ENCODE results near the gene NADK. TPM values are rescaled to one million over a fixed set of nuclear protein-coding genes. Genes with fewer than 3 reads are reported as not detected.
A peak's percentile ranks its signal among the peaks of the same experiment; 100 is the strongest.
"Not testable (repeated sequence)": the region's sequence is repeated elsewhere in the genome, so short reads cannot be mapped to it uniquely, and the experiment has no call there.

NADK gene
- total RNA-seq, 1 experiment from 2014 or later: 86.2 TPM

DNA sequence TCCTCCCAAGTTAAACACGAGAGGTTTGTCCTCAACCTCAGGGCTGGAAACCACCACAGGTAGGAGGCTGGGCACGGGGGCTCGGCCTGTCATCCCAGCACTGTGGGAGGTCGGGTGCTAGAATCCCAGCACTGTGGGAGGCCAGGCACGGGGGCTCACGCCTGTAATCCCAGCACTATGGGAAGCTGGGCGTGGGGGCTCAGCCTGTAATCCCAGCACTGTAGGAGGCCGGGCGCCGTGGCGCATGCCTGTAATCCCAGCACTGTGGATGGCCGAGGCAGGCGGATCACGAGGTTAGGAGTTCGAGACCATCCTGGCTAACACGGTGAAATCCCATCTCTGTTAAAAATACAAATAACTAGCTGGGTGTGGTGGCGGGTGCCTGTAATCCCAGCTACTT, 47.4 kb downstream of the NADK start:
- intact Hi-C loops (cut with micrococcal nuclease; ENCODE audit: unreplicated experiment): no loop called here
- TF ChIP-seq, protein P1, sequence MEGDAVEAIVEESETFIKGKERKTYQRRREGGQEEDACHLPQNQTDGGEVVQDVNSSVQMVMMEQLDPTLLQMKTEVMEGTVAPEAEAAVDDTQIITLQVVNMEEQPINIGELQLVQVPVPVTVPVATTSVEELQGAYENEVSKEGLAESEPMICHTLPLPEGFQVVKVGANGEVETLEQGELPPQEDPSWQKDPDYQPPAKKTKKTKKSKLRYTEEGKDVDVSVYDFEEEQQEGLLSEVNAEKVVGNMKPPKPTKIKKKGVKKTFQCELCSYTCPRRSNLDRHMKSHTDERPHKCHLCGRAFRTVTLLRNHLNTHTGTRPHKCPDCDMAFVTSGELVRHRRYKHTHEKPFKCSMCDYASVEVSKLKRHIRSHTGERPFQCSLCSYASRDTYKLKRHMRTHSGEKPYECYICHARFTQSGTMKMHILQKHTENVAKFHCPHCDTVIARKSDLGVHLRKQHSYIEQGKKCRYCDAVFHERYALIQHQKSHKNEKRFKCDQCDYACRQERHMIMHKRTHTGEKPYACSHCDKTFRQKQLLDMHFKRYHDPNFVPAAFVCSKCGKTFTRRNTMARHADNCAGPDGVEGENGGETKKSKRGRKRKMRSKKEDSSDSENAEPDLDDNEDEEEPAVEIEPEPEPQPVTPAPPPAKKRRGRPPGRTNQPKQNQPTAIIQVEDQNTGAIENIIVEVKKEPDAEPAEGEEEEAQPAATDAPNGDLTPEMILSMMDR (conservative IDR thresholded peaks at IDR 0.05; ENCODE audit: low read depth, low read length): no peak
- TF ChIP-seq EZH2 (IDR thresholded peaks at IDR 0.05; ENCODE audit: borderline replicate concordance, low read depth, low read length, poor library complexity, severe bottlenecking): no peak
- Histone ChIP-seq H3K27me3 (replicated peaks; ENCODE audit: insufficient read depth, low read depth, low read length, poor library complexity) (no peaks in the 10 kb centered on the region), H3K9me3 (ENCODE audit: low read depth, low read length, poor library complexity, severe bottlenecking) (no peaks in the 10 kb centered on the region), H3K27ac (ENCODE audit: low read depth, low read length, poor library complexity, severe bottlenecking) (no peak overlapping the region), H3K4me3 (ENCODE audit: low read depth, low read length, poor library complexity, severe bottlenecking) (no peak overlapping the region), H3K36me3 (ENCODE audit: insufficient read depth, low read length, poor library complexity, severe bottlenecking) (peaks cover 16% of the 10 kb centered on the region), H3K4me1 (ENCODE audit: insufficient read depth, low read length, poor library complexity, severe bottlenecking) (no peaks in the 10 kb centered on the region)
- POLR2A ChIA-PET (ENCODE audit: low non-redundant PET): no interaction called here
- BruUV-seq (replicated peaks): no TSS peak
- no peak for DNase-seq (ENCODE audit: low spot score)
- CTCF ChIA-PET: no interaction called here

DNA sequence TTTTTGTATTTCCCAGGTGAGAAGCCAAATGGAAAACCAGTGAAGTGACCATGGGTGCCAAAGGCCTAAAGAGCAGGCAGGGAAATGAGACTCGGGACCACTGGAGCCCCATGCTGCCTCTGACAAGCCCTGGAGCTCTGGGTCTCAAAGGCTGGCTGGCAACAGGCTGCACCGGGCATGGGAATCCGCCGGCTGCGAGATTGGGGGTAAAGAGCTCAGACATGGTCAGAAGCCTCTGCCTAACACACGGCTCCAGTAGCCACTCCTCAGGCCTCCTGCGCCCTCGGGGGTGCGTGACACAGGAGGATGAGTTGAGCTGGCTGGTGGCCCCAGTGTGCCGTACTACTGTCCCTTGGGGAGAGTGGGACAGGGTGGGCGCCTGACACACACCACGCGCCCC, 48.0 kb downstream of the NADK start:
- BruUV-seq (replicated peaks); POLR2A ChIA-PET (ENCODE audit: low non-redundant PET): not testable (repeated sequence)

DNA sequence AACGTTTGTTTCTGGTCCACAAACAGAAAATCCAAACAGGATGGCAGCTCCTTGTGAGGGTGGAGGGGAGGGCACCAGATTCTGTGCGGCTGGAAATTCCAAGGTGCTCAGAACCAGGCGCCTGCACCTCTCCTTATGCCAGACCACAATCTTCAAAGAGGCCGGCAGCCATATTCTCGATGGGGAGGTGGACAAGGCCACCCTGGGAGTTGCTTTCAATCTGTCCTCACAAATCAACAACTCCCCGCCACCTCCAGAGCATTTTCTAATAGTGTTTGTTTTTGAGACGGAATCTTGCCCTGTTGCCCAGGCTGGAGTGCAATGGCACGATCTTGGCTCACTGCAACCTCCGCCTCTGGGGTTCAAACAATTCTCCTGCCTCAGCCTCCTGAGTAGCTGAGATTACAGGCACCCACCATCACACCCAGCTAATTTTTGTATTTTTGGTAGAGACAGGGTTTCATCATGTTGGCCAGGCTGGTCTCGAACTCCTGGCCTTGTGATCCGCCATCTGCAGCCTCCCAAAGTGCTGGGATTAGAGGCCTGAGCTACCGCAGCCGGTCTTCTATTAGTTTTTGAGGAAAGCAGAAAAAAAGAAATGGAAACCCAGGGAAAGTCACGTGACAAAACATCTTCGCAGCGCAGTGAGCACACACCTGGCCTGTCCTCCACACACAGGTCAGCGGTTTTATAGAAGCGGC, 49.0 kb downstream of the NADK start:
- DNase-seq (ENCODE audit: low spot score); H3K27ac ChIP-seq (ENCODE audit: low read depth, low read length, poor library complexity, severe bottlenecking); H3K9me3 ChIP-seq (ENCODE audit: low read depth, low read length, poor library complexity, severe bottlenecking); intact Hi-C loops (cut with micrococcal nuclease; ENCODE audit: unreplicated experiment); H3K4me1 ChIP-seq (ENCODE audit: insufficient read depth, low read length, poor library complexity, severe bottlenecking); POLR2A ChIA-PET (ENCODE audit: low non-redundant PET); BruUV-seq (replicated peaks); H3K4me3 ChIP-seq (ENCODE audit: low read depth, low read length, poor library complexity, severe bottlenecking); CTCF ChIA-PET; H3K27me3 ChIP-seq (replicated peaks; ENCODE audit: insufficient read depth, low read depth, low read length, poor library complexity): not testable (repeated sequence)
- H3K36me3 ChIP-seq (ENCODE audit: insufficient read depth, low read length, poor library complexity, severe bottlenecking): peaks cover 16% of the 10 kb centered on the region

More for the DNA sequence above, 48.0 kb downstream of the NADK start:
- H3K9me3 ChIP-seq (ENCODE audit: low read depth, low read length, poor library complexity, severe bottlenecking); H3K4me1 ChIP-seq (ENCODE audit: insufficient read depth, low read length, poor library complexity, severe bottlenecking); H3K27me3 ChIP-seq (replicated peaks; ENCODE audit: insufficient read depth, low read depth, low read length, poor library complexity); H3K4me3 ChIP-seq (ENCODE audit: low read depth, low read length, poor library complexity, severe bottlenecking); H3K27ac ChIP-seq (ENCODE audit: low read depth, low read length, poor library complexity, severe bottlenecking); CTCF ChIA-PET; intact Hi-C loops (cut with micrococcal nuclease; ENCODE audit: unreplicated experiment); DNase-seq (ENCODE audit: low spot score): not testable (repeated sequence)
- H3K36me3 ChIP-seq (ENCODE audit: insufficient read depth, low read length, poor library complexity, severe bottlenecking): peaks cover 16% of the 10 kb centered on the region

DNA sequence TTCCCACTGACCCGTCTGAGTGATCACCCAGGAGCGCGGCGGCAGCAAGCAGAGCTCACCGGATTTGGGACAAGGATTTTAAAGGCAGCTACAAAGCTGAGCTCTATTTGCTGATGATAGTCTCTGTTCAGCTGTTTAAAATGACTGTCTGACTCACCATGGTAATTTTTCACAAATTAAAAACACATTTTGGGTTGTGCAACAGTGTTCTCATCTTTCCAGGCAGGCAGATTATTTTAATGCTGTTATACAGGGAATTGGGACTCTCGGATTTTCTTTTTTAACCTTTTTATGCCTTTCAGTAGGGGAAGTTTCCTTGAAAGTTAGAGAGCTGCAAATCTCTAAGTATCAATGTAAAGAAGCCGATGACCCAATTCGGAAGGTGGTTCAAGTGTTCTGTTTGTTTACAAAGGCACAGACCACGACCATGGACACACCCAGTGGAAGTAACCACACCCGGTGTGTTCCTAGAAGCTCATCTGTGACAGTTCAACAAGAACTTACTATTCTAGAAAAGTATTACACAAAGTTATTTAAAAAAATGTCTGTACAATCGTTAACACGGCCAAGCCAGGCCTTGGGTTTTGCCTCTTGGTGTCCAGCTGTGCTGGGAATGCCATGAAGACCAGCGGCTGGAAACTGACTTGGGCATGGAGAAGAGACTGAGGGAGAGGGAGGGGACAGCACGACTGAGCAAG, 49.8 kb downstream of the NADK start:
- CTCF ChIA-PET; intact Hi-C loops (cut with micrococcal nuclease; ENCODE audit: unreplicated experiment); H3K4me3 ChIP-seq (ENCODE audit: low read depth, low read length, poor library complexity, severe bottlenecking); H3K27me3 ChIP-seq (replicated peaks; ENCODE audit: insufficient read depth, low read depth, low read length, poor library complexity); H3K4me1 ChIP-seq (ENCODE audit: insufficient read depth, low read length, poor library complexity, severe bottlenecking); H3K9me3 ChIP-seq (ENCODE audit: low read depth, low read length, poor library complexity, severe bottlenecking); POLR2A ChIA-PET (ENCODE audit: low non-redundant PET); BruUV-seq (replicated peaks): not testable (repeated sequence)
- H3K36me3 ChIP-seq (ENCODE audit: insufficient read depth, low read length, poor library complexity, severe bottlenecking): peaks cover 16% of the 10 kb centered on the region
- H3K27ac ChIP-seq (ENCODE audit: low read depth, low read length, poor library complexity, severe bottlenecking): peak overlapping the region; percentile 44
- peak; percentile 56 for DNase-seq (ENCODE audit: low spot score)

DNA sequence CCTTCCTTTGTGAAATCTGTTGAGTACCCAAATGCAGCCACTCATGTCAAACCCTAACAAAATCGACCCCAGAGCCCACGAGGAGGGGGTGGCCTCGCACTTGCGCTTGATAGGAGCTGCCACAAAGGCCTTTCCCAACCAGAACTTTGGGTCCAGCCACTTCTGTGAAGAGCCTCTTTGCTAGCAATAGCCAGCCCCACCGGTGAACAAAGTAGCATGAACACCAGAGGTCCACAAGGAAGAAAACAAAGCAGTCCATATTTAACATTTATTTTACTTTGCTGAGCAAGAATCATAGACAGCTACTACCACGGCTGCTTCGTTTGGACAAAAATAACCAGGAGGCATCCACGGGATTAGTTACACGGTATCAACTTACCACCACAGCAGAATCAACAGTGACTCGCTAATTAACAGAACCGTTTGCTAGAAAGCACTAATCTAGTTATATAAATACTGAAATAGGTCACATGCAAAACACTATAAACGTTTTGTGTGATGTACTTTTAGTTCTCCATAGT, 51.1 kb downstream of the NADK start:
- H3K27me3 ChIP-seq (replicated peaks; ENCODE audit: insufficient read depth, low read depth, low read length, poor library complexity); H3K4me3 ChIP-seq (ENCODE audit: low read depth, low read length, poor library complexity, severe bottlenecking); intact Hi-C loops (cut with micrococcal nuclease; ENCODE audit: unreplicated experiment); H3K9me3 ChIP-seq (ENCODE audit: low read depth, low read length, poor library complexity, severe bottlenecking); H3K36me3 ChIP-seq (ENCODE audit: insufficient read depth, low read length, poor library complexity, severe bottlenecking); BruUV-seq (replicated peaks); CTCF ChIA-PET; POLR2A ChIA-PET (ENCODE audit: low non-redundant PET); H3K4me1 ChIP-seq (ENCODE audit: insufficient read depth, low read length, poor library complexity, severe bottlenecking): not testable (repeated sequence)
- peak; percentile 17 for DNase-seq (ENCODE audit: low spot score)
- peak overlapping the region; percentile 59 for H3K27ac ChIP-seq (ENCODE audit: low read depth, low read length, poor library complexity, severe bottlenecking)

DNA sequence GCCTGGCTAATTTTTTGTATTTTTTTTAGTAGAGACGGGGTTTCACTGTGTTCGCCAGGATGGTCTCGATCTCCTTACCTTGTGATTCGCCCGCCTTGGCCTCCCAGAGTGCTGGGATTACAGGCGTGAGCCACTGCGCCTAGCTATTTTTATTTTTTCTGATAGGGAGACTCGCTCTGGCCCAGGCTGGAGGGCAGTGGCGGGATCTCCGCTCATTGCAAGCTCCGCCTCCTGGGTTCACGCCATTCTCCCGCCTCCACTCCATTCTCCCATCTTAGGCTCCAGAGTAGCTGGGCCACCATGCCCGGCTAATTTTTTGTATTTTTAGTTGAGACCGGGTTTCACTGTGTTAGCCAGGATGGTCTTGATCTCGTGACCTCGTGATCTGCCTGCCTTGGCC, 52.2 kb downstream of the NADK start:
- CTCF ChIA-PET; H3K4me1 ChIP-seq (ENCODE audit: insufficient read depth, low read length, poor library complexity, severe bottlenecking); DNase-seq (ENCODE audit: low spot score); H3K4me3 ChIP-seq (ENCODE audit: low read depth, low read length, poor library complexity, severe bottlenecking); intact Hi-C loops (cut with micrococcal nuclease; ENCODE audit: unreplicated experiment); BruUV-seq (replicated peaks); H3K27me3 ChIP-seq (replicated peaks; ENCODE audit: insufficient read depth, low read depth, low read length, poor library complexity); H3K9me3 ChIP-seq (ENCODE audit: low read depth, low read length, poor library complexity, severe bottlenecking); H3K27ac ChIP-seq (ENCODE audit: low read depth, low read length, poor library complexity, severe bottlenecking); H3K36me3 ChIP-seq (ENCODE audit: insufficient read depth, low read length, poor library complexity, severe bottlenecking): not testable (repeated sequence)
- POLR2A ChIA-PET (ENCODE audit: low non-redundant PET): interaction anchor here (0.6 kb wide), 1 partner anchor 69 kb away, joined by 3 read pairs; no protein-coding TSS in a partner anchor

Measured in A673 (cell line).